ENCODE measurements around the gene SDF4.

The SDF4 gene

DNA sequence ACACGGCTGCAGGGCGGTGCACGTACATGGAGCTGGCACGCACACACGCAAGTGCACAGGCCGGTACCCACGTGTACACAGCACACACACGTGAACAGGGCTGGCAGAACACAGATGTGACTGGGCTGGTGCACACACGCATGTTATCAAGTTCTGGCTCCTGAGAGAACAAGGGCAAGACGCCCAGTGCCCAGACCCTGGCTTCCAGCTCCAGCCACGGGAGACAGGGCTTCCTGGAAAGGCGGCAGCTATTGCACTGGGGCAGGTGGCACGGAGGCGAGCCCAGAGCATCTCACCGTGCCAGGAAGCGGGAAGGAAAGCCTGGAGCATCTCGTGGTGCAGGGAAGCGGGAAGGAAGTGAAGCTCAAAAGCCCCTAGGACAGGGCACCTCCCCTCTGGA, 5.9 kb downstream of the SDF4 start:
- no peak for DNase-seq (ENCODE audit: extremely low spot score)
- ChIA-PET CTCF (interaction anchor here (1.0 to 2.7 kb wide), 2 partner anchors 24 to 104 kb away, joined by 3 to 10 read pairs; no protein-coding TSS in a partner anchor), POLR2A (no interaction called here)
- TF ChIP-seq, protein P1, sequence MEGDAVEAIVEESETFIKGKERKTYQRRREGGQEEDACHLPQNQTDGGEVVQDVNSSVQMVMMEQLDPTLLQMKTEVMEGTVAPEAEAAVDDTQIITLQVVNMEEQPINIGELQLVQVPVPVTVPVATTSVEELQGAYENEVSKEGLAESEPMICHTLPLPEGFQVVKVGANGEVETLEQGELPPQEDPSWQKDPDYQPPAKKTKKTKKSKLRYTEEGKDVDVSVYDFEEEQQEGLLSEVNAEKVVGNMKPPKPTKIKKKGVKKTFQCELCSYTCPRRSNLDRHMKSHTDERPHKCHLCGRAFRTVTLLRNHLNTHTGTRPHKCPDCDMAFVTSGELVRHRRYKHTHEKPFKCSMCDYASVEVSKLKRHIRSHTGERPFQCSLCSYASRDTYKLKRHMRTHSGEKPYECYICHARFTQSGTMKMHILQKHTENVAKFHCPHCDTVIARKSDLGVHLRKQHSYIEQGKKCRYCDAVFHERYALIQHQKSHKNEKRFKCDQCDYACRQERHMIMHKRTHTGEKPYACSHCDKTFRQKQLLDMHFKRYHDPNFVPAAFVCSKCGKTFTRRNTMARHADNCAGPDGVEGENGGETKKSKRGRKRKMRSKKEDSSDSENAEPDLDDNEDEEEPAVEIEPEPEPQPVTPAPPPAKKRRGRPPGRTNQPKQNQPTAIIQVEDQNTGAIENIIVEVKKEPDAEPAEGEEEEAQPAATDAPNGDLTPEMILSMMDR (IDR thresholded peaks at IDR 0.05; ENCODE audit: control extremely low read depth, extremely low read depth, low read depth, missing control alignments), result no peak

GRCh38 chr1:1225238-1225845, 6.5 kb downstream of the SDF4 start:
- DNase-seq (ENCODE audit: extremely low spot score), result no peak
- CTCF ChIA-PET, result interaction anchor here (2.7 kb wide), 1 partner anchor 103 kb away, joined by 10 read pairs; no protein-coding TSS in a partner anchor
- TF ChIP-seq, protein P1 (IDR thresholded peaks at IDR 0.05; ENCODE audit: control extremely low read depth, extremely low read depth, low read depth, missing control alignments), result no peak
- POLR2A ChIA-PET, result no interaction called here

GRCh38 chr1:1223891-1224290, 7.9 kb downstream of the SDF4 start:
- DNase-seq (ENCODE audit: extremely low spot score), result no peak
- CTCF ChIA-PET, result no interaction called here
- POLR2A ChIA-PET, result no interaction called here
- TF ChIP-seq, protein P1 (IDR thresholded peaks at IDR 0.05; ENCODE audit: control extremely low read depth, extremely low read depth, low read depth, missing control alignments), result no peak

DNA sequence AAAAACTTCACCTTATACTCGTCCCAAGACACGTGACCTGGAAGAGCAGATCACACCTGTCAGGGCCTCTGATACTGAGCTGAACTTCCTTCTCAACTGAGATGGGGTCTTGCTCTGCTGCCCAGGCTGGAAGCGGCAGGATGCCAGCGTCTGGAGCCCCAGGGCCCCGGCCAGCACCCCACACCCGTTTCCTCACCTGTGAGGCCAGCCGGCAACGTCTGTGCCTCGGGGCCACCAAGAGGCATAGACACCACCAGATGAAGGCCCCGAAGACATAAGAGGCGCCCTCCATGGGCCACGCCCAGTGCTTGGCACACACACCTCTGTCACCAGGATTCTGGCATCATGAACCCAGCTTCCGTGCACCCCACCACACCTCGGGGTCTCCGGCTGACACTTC, 8.5 kb downstream of the SDF4 start:
- no peak for DNase-seq (ENCODE audit: extremely low spot score)
- CTCF ChIA-PET, result no interaction called here
- TF ChIP-seq, protein P1 (IDR thresholded peaks at IDR 0.05; ENCODE audit: control extremely low read depth, extremely low read depth, low read depth, missing control alignments), result no peak
- POLR2A ChIA-PET, result no interaction called here

DNA sequence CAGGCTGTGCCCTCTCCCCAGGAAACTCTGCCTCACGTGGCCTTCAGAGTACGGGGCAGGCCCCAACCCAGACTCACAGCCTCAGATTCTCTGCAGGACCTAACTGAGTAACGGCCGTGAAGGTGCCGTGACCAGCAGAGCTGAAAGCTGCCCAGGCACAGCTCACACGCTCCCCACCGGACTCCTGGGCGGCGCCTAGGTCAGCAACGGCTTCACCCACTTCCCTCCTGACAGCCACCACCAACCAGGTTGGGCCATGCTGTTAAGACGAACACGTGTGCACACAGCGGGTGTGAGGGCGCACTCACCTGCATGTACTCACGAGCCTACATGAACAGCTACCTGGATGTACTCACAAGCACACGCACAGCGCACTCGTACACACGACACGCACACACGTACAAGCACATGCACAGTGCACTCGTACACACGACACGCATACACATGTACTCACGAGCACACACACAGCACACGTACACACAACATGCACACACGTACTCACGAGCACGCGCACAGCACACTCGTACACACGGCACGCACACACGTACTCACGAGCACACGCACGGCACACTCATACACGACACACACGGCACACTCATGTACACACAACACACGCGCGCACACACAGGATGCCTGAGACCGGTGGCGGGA, 9.1 kb downstream of the SDF4 start:
- DNase-seq (ENCODE audit: extremely low spot score), result no peak
- ChIA-PET CTCF (interaction anchor here (1.4 kb wide), 1 partner anchor 100 kb away, joined by 4 read pairs; no protein-coding TSS in a partner anchor), POLR2A (no interaction called here)
- TF ChIP-seq, protein P1 (IDR thresholded peaks at IDR 0.05; ENCODE audit: control extremely low read depth, extremely low read depth, low read depth, missing control alignments), result no peak

DNA sequence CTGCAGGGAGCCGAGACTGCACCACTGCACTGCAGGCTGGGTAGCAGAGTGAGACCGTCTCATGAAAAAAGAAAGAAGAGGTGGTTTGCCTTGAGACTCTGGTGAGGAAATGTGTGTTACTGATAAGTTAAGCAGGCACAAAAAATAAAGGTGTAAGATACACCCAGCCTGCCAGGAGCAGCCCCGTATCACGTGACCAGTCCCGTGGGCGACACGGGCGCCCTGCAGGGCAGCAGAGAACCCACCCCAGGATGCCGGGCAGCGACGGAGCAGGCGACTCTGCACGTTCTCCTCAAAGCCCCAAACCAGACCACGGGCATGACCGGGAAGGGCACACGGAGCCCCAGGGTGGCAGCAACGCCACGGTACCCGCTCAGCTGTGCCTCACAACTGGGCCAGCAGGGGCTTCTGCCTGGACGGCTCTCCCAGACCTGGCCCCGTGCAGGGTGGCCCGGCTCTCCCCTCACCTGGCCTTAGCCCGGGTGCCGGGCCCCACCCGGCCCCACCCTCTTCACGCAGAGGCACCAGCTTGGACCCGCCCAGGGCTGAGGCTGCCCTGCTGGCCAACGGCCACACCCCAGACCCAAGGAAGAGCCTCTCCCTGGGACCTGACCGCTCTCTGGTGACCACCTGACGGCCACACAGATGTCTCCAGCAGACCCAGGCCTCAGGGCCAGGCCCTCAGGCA, 9.8 kb downstream of the SDF4 start:
- DNase-seq (ENCODE audit: extremely low spot score), result no peak
- CTCF ChIA-PET, result interaction anchor here (1.4 kb wide), 1 partner anchor 100 kb away, joined by 4 read pairs; no protein-coding TSS in a partner anchor
- POLR2A ChIA-PET, result no interaction called here
- TF ChIP-seq, protein P1 (IDR thresholded peaks at IDR 0.05; ENCODE audit: control extremely low read depth, extremely low read depth, low read depth, missing control alignments), result no peak

All from GM10248 (cell line).